ENCODE results near the gene FNBP1L. TPM values are rescaled to one million over a fixed set of nuclear protein-coding genes. Genes with fewer than 3 reads are reported as not detected.

Gene FNBP1L
- total and polyA plus RNA-seq, 2 of the 8 experiments (the other 6 are each of a cell fraction or from before 2014, with no cell fraction given): 48.9 to 95.9 TPM

DNA sequence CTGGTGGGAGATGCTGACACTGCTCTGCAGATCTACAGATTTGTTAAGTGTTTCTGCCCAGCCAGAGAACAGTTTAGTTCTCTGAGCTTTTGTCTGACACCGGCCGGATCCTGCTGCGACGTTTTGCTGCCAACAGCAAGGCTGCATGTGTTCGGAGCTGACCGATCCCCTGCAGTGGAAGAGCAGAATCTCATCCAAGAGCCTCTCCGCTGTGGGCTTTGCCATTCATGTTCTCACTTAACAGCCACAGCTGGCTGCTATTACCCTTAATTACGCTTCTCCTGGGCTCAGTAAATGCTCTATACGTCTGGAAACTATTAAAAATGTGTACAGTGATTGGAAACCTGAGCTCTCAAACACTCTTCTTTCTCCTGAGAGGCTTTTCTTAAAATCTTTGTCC lies 128.4 kb downstream of the FNBP1L start:
- Histone ChIP-seq H4K91ac (replicated peaks; ENCODE audit: insufficient read length, low read length) (no peak overlapping the region), H3K56ac (replicated peaks; ENCODE audit: insufficient read length, low read depth, low read length) (no peak overlapping the region), H4K8ac (ENCODE audit: extremely low read depth, insufficient read depth, low read length) (no peak overlapping the region), H3K4ac (replicated peaks; ENCODE audit: insufficient read length, low read depth, low read length) (no peak overlapping the region), H3K36me3 (ENCODE audit: control insufficient read depth in 2 of 4, insufficient read depth in 4 of 4, low read length in 3 of 4) (peaks cover 0 to 3% (median 1%) of the 10 kb centered on the region in 4 experiments; a peak in 2 of 8 replicates), H2BK20ac (ENCODE audit: low read length) (no peak overlapping the region), H3K4me2 (ENCODE audit: insufficient read depth in 1 of 2, low read depth in 2 of 2, low read length in 2 of 2) (no peak overlapping the region), H3K79me2 (ENCODE audit: control insufficient read depth in 1 of 2, insufficient read depth in 2 of 2, low read length in 2 of 2) (no peaks in the 10 kb centered on the region), H2BK12ac (ENCODE audit: low read depth, low read length) (no peak overlapping the region), H3K27me3 (replicated peaks in 1 of 4; ENCODE audit: control insufficient read depth in 3 of 4, extremely low read depth in 1 of 4, insufficient read depth in 3 of 4, low read length in 3 of 4) (no peaks in the 10 kb centered on the region; a peak in 1 of 7 replicates), H3K79me1 (ENCODE audit: low read depth, low read length) (no peaks in the 10 kb centered on the region; the same call in 1 of the 2 replicates), H2BK120ac (replicated peaks; ENCODE audit: low read depth, low read length) (no peak overlapping the region), H3K4me1 (replicated peaks in 1 of 4; ENCODE audit: control insufficient read depth in 3 of 4, insufficient read depth in 4 of 4, low read length in 3 of 4) (no peaks in the 10 kb centered on the region), H3K9me3 (ENCODE audit: insufficient read depth in 2 of 2, low read depth in 1 of 2, low read length in 1 of 2) (no peaks in the 10 kb centered on the region), H2BK15ac (ENCODE audit: low read length) (no peak overlapping the region), H2BK5ac (ENCODE audit: low read depth, low read length) (no peak overlapping the region), H2AK5ac (ENCODE audit: low read depth, low read length) (no peak overlapping the region), H4K20me1 (replicated peaks in 1 of 2; ENCODE audit: control insufficient read depth in 1 of 2, insufficient read depth in 2 of 2, low read length in 2 of 2) (no peaks in the 10 kb centered on the region), H3K4me3 (ENCODE audit: extremely low read depth in 1 of 4, insufficient read depth in 2 of 4, low read depth in 3 of 4, low read length in 4 of 4) (no peak overlapping the region), H3K9ac (replicated peaks in 1 of 4; ENCODE audit: extremely low read depth in 1 of 4, low read depth in 3 of 4, low read length in 3 of 4) (no peak overlapping the region), H3K27ac (ENCODE audit: low read depth, low read length) (no peak overlapping the region), H3K23me2 (ENCODE audit: low read depth, low read length) (no peaks in the 10 kb centered on the region), H4K5ac (ENCODE audit: insufficient read length, low read depth, low read length) (no peak overlapping the region), H3K14ac (ENCODE audit: insufficient read length) (no peak overlapping the region), H3K18ac (ENCODE audit: extremely low read depth, low read length) (no peak overlapping the region), H2AFZ (ENCODE audit: low read length) (no peak overlapping the region), H3K23ac (ENCODE audit: insufficient read length) (no peak overlapping the region)
- ChIA-PET POLR2A (ENCODE audit: partially characterized antibody) (interaction anchor here (1.2 to 2.4 kb wide), 4 partner anchors 8 to 231 kb away, joined by 3 to 8 read pairs (median 6); no protein-coding TSS in a partner anchor), CTCF (ENCODE audit: partially characterized antibody) (interaction anchor here (1.0 to 1.4 kb wide), 6 partner anchors 8 to 271 kb away, joined by 3 to 6 read pairs (median 3); no protein-coding TSS in a partner anchor)
- FAIRE-seq: no peak
- 89% methylated on average over 9 of the region's 9 CpGs; no CpG with 5 or more reads in 1 of the 2 experiments for WGBS, 2 experiments (ENCODE audit: extremely low coverage in 1 of 2, insufficient coverage in 1 of 2, insufficient read length in 1 of 2, insufficient replicate concordance in 2 of 2, low coverage in 1 of 2, low lambda C conversion rate in 2 of 2, missing lambda C conversion rate in 1 of 2)
- DNase-seq (ENCODE audit: low read depth in 1 of 2, low spot score in 2 of 2): peak in 1 of 2 experiments; percentile 28
- TF ChIP-seq POLR2AphosphoS5 (IDR thresholded peaks at IDR 0.05; ENCODE audit: low read depth, low read length) (no peak), TAF7 (optimal IDR thresholded peaks at IDR 0.05; ENCODE audit: borderline replicate concordance, low read depth, low read length) (no peak), KDM5A (IDR thresholded peaks at IDR 0.05; ENCODE audit: low read length) (no peak), MAFK (IDR thresholded peaks at IDR 0.05; ENCODE audit: low read depth, low read length) (no peak), CBX8 (IDR thresholded peaks at IDR 0.05; ENCODE audit: borderline replicate concordance, low read depth, low read length) (no peak), BACH1 (IDR thresholded peaks at IDR 0.05; ENCODE audit: low read length) (no peak), JUN (IDR thresholded peaks at IDR 0.05; ENCODE audit: low read depth, low read length) (no peak)

All from H1 (cell line).